ENCODE data around the gene TSPAN32. TPM values are rescaled to one million over a fixed set of nuclear protein-coding genes. Genes with fewer than 3 reads are reported as not detected.

TSPAN32 gene
- total and polyA plus RNA-seq, 2 donors (not counting 3 experiments of a cell fraction or from before 2014, with no cell fraction given), result not detected

DNA sequence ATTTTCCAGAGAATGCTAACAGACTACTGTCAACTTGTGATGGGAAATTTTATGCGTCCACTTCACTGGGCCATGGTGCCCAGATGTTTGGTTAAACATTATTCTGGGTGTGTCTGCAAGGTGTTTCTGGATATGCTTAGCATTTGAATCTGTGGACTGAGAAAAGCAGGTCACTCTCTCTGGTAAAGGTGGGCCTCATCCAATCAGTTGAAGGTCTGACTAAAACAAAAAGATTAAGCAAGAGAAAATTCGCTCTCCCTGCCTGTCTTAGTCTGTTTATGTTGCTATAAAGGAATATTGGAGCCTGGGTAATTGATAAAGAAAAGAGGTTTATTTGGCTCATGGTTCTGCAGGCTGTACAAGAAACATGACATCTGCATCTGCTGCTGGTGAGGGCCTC lies 43.2 kb downstream of the TSPAN32 start:
- no peak for FAIRE-seq
- no peak for DNase-seq (ENCODE audit: low read depth, low spot score)
- no peaks in the 10 kb centered on the region for H3K9me1 ChIP-seq (replicated peaks; ENCODE audit: control insufficient read depth, extremely low read depth, insufficient read depth, low read length)
- H3K27me3 ChIP-seq (ENCODE audit: control insufficient read depth in 2 of 2, insufficient read depth in 2 of 2, low read length in 2 of 2), result peaks cover 0 to 3% of the 10 kb centered on the region in 2 experiments
- no TSS peak for BruUV-seq (replicated peaks)
- no peak overlapping the region for H3K4me2 ChIP-seq (ENCODE audit: insufficient read depth, low read length)
- ChIA-PET POLR2A (no interaction called here), CTCF (interaction anchor here (1.4 kb wide), 1 partner anchor 40 kb away, joined by 4 read pairs; no protein-coding TSS in a partner anchor)
- H3K4me3 ChIP-seq (replicated peaks in 1 of 3; ENCODE audit: insufficient read depth in 1 of 3, low read depth in 1 of 3, low read length in 3 of 3), result no peak overlapping the region
- no peak overlapping the region for H2AFZ ChIP-seq (ENCODE audit: low read depth, low read length)
- dilution Hi-C loops (cut with MboI; ENCODE audit: extremely low pct_ligation_motif_present, low sequenced_read_pairs), result no loop called here
- H3K79me2 ChIP-seq (ENCODE audit: control insufficient read depth, insufficient read depth, low read length), result no peaks in the 10 kb centered on the region
- no peaks in the 10 kb centered on the region for H3K36me3 ChIP-seq (ENCODE audit: control insufficient read depth in 2 of 2, extremely low read depth in 1 of 2, insufficient read depth in 2 of 2, low read length in 2 of 2)
- no peaks in the 10 kb centered on the region for H3K4me1 ChIP-seq (ENCODE audit: control insufficient read depth, extremely low read depth, insufficient read depth, low read length)
- no peaks in the 10 kb centered on the region for H4K20me1 ChIP-seq (replicated peaks; ENCODE audit: control insufficient read depth, extremely low read depth, insufficient read depth, low read length)
- no peak overlapping the region for H3K27ac ChIP-seq (ENCODE audit: insufficient read depth, low read depth, low read length)
- intact Hi-C loops (cut with micrococcal nuclease), result no loop called here
- no peak overlapping the region for H3K9ac ChIP-seq (replicated peaks; ENCODE audit: extremely low read depth, insufficient read depth, low read length)
- TF ChIP-seq POLR2A (IDR thresholded peaks at IDR 0.05; ENCODE audit: low read depth, low read length) (no peak), JUN (IDR thresholded peaks at IDR 0.05; ENCODE audit: borderline replicate concordance, insufficient read depth, insufficient read length, low read depth) (no peak), MYC (IDR thresholded peaks at IDR 0.05; ENCODE audit: low read depth, low read length) (no peak), FOS (IDR thresholded peaks at IDR 0.05; ENCODE audit: borderline replicate concordance, insufficient read depth, low read length) (no peak), EZH2 (IDR thresholded peaks at IDR 0.05; ENCODE audit: borderline replicate concordance, low read depth, low read length, severe bottlenecking) (no peak), GATA2 (IDR thresholded peaks at IDR 0.05; ENCODE audit: insufficient read depth, insufficient read length, low read depth, low read length) (no peak), POLR2AphosphoS5 (IDR thresholded peaks at IDR 0.05; ENCODE audit: insufficient read depth, low read depth, low read length) (no peak), MAX (IDR thresholded peaks at IDR 0.05; ENCODE audit: insufficient read depth, insufficient read length) (no peak)
- TF ChIP-seq, protein P1, sequence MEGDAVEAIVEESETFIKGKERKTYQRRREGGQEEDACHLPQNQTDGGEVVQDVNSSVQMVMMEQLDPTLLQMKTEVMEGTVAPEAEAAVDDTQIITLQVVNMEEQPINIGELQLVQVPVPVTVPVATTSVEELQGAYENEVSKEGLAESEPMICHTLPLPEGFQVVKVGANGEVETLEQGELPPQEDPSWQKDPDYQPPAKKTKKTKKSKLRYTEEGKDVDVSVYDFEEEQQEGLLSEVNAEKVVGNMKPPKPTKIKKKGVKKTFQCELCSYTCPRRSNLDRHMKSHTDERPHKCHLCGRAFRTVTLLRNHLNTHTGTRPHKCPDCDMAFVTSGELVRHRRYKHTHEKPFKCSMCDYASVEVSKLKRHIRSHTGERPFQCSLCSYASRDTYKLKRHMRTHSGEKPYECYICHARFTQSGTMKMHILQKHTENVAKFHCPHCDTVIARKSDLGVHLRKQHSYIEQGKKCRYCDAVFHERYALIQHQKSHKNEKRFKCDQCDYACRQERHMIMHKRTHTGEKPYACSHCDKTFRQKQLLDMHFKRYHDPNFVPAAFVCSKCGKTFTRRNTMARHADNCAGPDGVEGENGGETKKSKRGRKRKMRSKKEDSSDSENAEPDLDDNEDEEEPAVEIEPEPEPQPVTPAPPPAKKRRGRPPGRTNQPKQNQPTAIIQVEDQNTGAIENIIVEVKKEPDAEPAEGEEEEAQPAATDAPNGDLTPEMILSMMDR (IDR thresholded peaks at IDR 0.05; ENCODE audit: extremely low read depth in 1 of 2, insufficient read depth in 1 of 2, low read depth in 1 of 2, low read length in 2 of 2), result no peak
- H3K9me3 ChIP-seq (replicated peaks; ENCODE audit: control insufficient read depth, insufficient read depth, low read length), result no peaks in the 10 kb centered on the region

Data from endothelial cell of umbilical vein (primary cell).